Calu3 (cell line): ENCODE results near the gene GAA. TPM values are rescaled to one million over a fixed set of nuclear protein-coding genes. Genes with fewer than 3 reads are reported as not detected.

ENCODE experiments used
- BruUV-seq: library from RNA; stranded (reverse); fragments of 400-500 nt; replicated peaks from 2 replicates; lab custom pipeline; 2021; lab: Mats Ljungman, UMichigan
- CTCF ChIA-PET: fragments of 300-600 bp; sonication (Branson Sonifier 250); formaldehyde crosslinking; loops from one replicate; lab custom pipeline; 2022; ENCODE audit warnings: antibody characterized with exemption; lab: Charles Lee
- DNase-seq: peaks from one replicate; pipeline ENCODE4 v3.0.0; 2022
- H3K27ac Mint-ChIP-seq: one replicate; pipeline ENCODE4 v1.8.0; 2022; ENCODE audit warnings: mixed read lengths; ENCODE audit not compliant: unreplicated experiment
- H3K27me3 Mint-ChIP-seq: one replicate; pipeline ENCODE4 v1.8.0; 2022; ENCODE audit warnings: mixed read lengths; ENCODE audit not compliant: unreplicated experiment
- H3K36me3 Mint-ChIP-seq: one replicate; pipeline ENCODE4 v1.8.0; 2022; ENCODE audit warnings: mild to moderate bottlenecking, moderate library complexity, mixed read lengths; ENCODE audit not compliant: insufficient read depth, unreplicated experiment
- H3K4me1 Mint-ChIP-seq: one replicate; pipeline ENCODE4 v1.8.0; 2022; ENCODE audit warnings: mild to moderate bottlenecking, low read depth, mixed read lengths; ENCODE audit not compliant: unreplicated experiment
- H3K4me3 Mint-ChIP-seq: one replicate; pipeline ENCODE4 v1.8.0; 2022; ENCODE audit warnings: mild to moderate bottlenecking, low read depth, moderate library complexity, mixed read lengths; ENCODE audit not compliant: unreplicated experiment
- H3K9me3 Mint-ChIP-seq: one replicate; pipeline ENCODE4 v1.8.0; 2022; ENCODE audit warnings: low read depth, mixed read lengths; ENCODE audit not compliant: unreplicated experiment
- CTCF ChIP-seq: fragments of 200-600 bp; IDR thresholded peaks from one replicate; pipeline ENCODE4 v1.8.0; 2022; ENCODE audit warnings: antibody characterized with exemption; ENCODE audit not compliant: unreplicated experiment
- intact Hi-C: fragments of 100-400 bp; cut with micrococcal nuclease; formaldehyde crosslinking; loops from one replicate; pipeline ENCODE4 v1.10.0; 2022; ENCODE audit not compliant: unreplicated experiment
- total RNA-seq: library from RNA; stranded (reverse); gene quantifications from 2 replicates; pipeline ENCODE4 v1.2.3, GENCODE V29; 2022

Gene GAA
- total RNA-seq, 1 experiment from 2014 or later = 73.1 TPM

GRCh38 chr17:80123791-80124190 is 22.4 kb downstream of the GAA start:
- CTCF ChIA-PET = interaction anchor here (1.0 to 1.8 kb wide), 7 partner anchors 14 to 127 kb away, joined by 3 to 10 read pairs (median 3); partner anchors contain the start of gene GAA
- peak; percentile 35 for DNase-seq
- intact Hi-C loops = no loop called here
- no peak for TF ChIP-seq CTCF
- BruUV-seq = no TSS peak
- no peak overlapping the region for H3K27ac Mint-ChIP-seq
- H3K27me3 Mint-ChIP-seq = peaks cover 23% of the 10 kb centered on the region
- no peak overlapping the region for H3K4me3 Mint-ChIP-seq
- H3K4me1 Mint-ChIP-seq = no peaks in the 10 kb centered on the region
- H3K36me3 Mint-ChIP-seq = peaks cover 4% of the 10 kb centered on the region
- H3K9me3 Mint-ChIP-seq = no peaks in the 10 kb centered on the region

- intact Hi-C loops = no loop called here
These were observed 23.1 kb downstream of the GAA start for GRCh38 chr17:80124351-80124981.

GRCh38 chr17:80125656-80126448 is 24.5 kb downstream of the GAA start:
- BruUV-seq = no TSS peak
- Mint-ChIP-seq H3K9me3 (no peaks in the 10 kb centered on the region), H3K27me3 (peaks cover 27% of the 10 kb centered on the region), H3K27ac (no peak overlapping the region), H3K4me3 (no peak overlapping the region), H3K4me1 (no peaks in the 10 kb centered on the region), H3K36me3 (peaks cover 4% of the 10 kb centered on the region)
- CTCF ChIA-PET = no interaction called here
- no peak for TF ChIP-seq CTCF
- intact Hi-C loops = no loop called here
- no peak for DNase-seq

More at GRCh38 chr17:80124351-80124981, 23.1 kb downstream of the GAA start:
- no TSS peak for BruUV-seq
- Mint-ChIP-seq H3K9me3 (no peaks in the 10 kb centered on the region), H3K27ac (no peak overlapping the region), H3K4me1 (no peaks in the 10 kb centered on the region), H3K4me3 (no peak overlapping the region), H3K36me3 (peaks cover 4% of the 10 kb centered on the region), H3K27me3 (peaks cover 27% of the 10 kb centered on the region)
- CTCF ChIA-PET = interaction anchor here (0.8 to 1.8 kb wide), 8 partner anchors 15 to 127 kb away, joined by 3 to 10 read pairs (median 4); partner anchors contain the start of gene GAA
- TF ChIP-seq CTCF = peak; percentile 40
- peak; percentile 54 for DNase-seq

GRCh38 chr17:80126449-80126715 is 25.0 kb downstream of the GAA start:
- H3K9me3 Mint-ChIP-seq = no peaks in the 10 kb centered on the region
- H3K4me3 Mint-ChIP-seq = no peak overlapping the region
- CTCF ChIA-PET = no interaction called here
- peaks cover 4% of the 10 kb centered on the region for H3K36me3 Mint-ChIP-seq
- no peak overlapping the region for H3K27ac Mint-ChIP-seq
- no TSS peak for BruUV-seq
- intact Hi-C loops = no loop called here
- peaks cover 4% of the 10 kb centered on the region for H3K4me1 Mint-ChIP-seq
- peaks cover 27% of the 10 kb centered on the region for H3K27me3 Mint-ChIP-seq
- DNase-seq = no peak
- TF ChIP-seq CTCF = no peak
